Forelimb muscle (tissue), 1 donor: Measurements from ENCODE around the gene METAP1D. TPM values are rescaled to one million over a fixed set of nuclear protein-coding genes. Genes with fewer than 3 reads are reported as not detected.

Experiments used
- DNase-seq: peaks from one replicate; pipeline ENCODE4 v3.0.0-alpha.2; 2013; ENCODE audit warnings: low read depth
- polyA plus RNA-seq: library from polyadenylated mRNA; unstranded; fragments of 120-200 nt; gene quantifications from one replicate; pipeline ENCODE4 v1.2.1, GENCODE V29; 2013; ENCODE audit not compliant: insufficient read length

The METAP1D gene
- polyA plus RNA-seq, 1 donor = 14.4 TPM

GRCh38 chr2:172080641-172081220 is 81.0 kb downstream of the METAP1D start:
- no peak for DNase-seq

GRCh38 chr2:172081221-172082022 is 81.7 kb downstream of the METAP1D start:
- no peak for DNase-seq

DNA sequence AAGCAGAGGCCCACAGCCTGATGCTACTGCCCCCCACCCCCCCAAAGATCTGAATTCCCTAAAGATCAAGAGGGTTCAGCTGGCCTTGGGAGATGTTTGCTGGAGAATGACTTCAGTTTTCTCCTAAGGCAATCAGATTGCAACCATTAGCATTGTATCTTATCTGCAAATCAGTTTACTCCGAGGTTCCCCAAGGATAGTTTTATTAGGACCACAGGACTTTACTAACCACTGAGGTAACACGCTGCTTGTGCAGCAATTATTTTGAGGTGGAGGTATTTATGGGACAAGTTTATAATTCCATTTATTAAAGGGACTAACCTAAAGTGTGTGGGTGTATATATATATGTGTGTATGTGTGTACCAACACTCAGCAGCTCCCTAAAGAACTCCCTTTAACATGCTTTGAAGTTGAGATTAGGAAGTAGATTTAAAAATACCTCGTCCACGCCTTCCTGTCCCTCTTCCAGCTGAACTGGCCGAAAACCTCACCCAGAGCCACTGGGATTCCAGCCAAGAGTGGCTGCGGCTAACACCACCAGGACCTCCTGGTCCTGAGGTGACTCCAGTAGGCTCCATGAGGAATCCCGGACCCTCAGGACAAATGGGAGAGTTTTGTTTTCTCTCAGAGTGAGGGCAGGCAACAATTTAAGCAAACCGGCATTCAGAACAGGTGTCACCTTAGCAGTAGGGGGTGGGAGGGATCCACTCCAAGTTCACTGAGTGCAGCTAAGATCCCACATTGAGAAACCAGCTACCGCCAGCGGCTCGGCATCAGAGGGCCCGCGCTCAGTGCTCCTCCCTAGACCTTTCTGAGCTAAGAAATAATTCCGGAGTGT is 82.6 kb downstream of the METAP1D start:
- DNase-seq = no peak

GRCh38 chr2:172082944-172083627 is 83.3 kb downstream of the METAP1D start:
- no peak for DNase-seq

- DNase-seq = no peak
Measured at GRCh38 chr2:172083628-172084394, 84.1 kb downstream of the METAP1D start.

DNA sequence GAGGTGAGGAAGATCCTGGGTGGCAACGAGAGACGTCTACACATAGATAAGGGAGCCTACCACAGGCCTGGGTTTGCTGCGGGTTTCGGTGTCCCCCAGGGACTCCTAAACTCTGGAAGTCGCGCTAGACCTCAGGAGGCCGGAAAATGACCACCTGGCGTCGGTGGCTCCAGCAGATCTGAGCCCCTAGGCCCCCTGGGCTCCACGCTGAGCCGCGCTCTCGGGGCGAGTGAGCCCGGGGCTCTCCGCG is 84.6 kb downstream of the METAP1D start:
- DNase-seq = no peak

GRCh38 chr2:172084645-172085459 is 85.1 kb downstream of the METAP1D start:
- no peak for DNase-seq

GRCh38 chr2:172085460-172086159 is 85.9 kb downstream of the METAP1D start, which contains the start of gene DLX1:
DLX1 (plus strand) TSS chr2:172085507; CDS start chr2:172085678, 171 bp downstream.
- DNase-seq = no peak

DNA sequence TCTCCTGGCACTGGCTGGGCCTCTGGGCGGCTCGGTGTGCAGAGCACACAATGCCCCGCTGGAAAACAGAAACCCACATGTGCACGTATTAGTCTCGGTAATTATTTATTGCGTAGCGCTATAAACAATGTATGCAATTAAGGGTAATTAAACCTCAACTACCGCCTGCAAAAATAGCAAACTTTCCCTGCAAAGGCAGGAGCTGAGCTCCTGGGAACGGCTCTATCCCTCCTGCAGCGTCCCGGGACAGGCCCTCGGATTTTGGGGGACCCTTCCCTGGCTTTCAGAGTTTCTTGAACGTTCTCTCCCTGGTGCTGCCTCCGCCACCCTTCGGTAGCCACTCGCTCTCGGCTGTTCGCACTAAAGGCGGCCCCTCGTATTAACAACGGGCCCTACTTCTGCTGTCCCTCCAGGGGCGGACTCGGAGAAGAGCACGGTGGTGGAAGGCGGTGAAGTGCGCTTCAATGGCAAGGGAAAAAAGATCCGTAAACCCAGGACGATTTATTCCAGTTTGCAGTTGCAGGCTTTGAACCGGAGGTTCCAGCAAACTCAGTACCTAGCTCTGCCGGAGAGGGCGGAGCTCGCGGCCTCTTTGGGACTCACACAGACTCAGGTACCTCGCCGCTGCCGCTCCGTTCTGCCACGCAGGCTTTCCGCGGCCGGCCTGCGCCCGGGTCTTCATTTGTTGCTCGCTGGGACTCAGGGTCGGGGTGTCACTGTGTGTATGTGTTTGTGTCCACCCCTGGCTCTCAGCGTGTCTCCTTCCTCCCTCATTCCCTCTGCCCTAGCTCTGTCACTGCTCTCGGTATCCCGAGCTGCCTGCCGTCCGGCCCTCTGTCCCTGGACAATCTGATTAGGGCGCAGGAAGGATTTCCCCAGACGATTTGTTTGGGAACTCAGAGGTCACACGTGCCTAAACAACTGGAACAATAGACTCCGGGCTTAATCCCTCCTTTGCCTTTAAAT is 86.8 kb downstream of the METAP1D start:
- no peak for DNase-seq

DNA sequence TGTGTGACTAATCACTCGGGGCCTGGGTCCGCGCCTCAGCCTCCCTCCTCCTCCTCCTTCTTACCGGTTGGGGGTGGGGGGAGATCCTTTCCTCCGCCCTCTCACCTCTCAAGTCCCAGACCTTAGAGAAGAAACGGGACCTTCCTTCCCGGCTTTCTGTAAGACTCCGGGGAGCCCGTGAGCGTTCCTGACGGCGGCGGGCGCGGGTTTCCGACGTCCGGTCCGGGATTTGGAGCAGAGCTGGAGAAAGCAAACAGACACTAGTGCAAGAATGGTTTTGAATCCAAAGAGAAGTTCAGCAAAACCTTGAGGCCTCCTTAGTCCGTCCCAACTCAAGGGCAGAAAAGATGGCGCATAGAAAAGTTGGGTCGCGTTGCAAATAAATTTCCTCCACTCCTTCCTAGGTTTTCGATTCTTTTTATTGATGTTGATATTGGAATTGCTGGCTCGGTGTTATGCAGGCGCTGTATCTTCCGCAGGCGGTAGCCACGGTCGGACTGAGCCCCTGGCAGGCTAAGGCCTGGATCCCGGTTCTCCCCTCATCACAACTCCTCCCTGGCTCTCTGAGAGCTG is 87.5 kb downstream of the METAP1D start:
- DNase-seq = no peak

- no peak for DNase-seq
Measured at GRCh38 chr2:172087780-172088244, 88.1 kb downstream of the METAP1D start.

GRCh38 chr2:172088245-172089004 is 88.7 kb downstream of the METAP1D start:
- DNase-seq = no peak

- no peak for DNase-seq
Measured at GRCh38 chr2:172089005-172089504, 89.3 kb downstream of the METAP1D start.

DNA sequence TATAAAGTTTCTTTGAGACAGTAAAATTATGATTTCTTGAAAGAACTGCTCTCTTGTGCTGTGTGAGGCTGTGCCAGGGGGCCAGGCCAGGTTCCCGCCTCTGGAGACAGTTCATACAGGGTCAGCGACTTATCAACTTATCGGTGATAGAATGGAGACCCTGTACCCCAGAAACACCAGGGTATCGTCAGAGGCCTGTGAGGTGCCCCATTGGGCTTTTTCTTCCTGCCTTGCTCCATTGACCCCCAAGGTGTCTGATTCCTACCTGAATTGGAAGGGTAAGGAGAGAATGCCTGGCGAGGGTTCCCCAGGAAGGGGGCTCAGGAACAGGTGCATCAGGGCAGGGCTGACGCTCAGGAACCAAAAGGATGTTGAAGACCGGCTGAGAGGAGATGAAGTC is 89.9 kb downstream of the METAP1D start:
- no peak for DNase-seq

GRCh38 chr2:172090044-172090961 is 90.5 kb downstream of the METAP1D start:
- DNase-seq = no peak

GRCh38 chr2:172091000-172091641 is 91.4 kb downstream of the METAP1D start:
- DNase-seq = no peak
